ENCODE measurements around the gene IDH2. TPM values are rescaled to one million over a fixed set of nuclear protein-coding genes. Genes with fewer than 3 reads are reported as not detected.

The IDH2 gene
- total RNA-seq, result 22.9 and 71.1 TPM in 2 replicates

DNA sequence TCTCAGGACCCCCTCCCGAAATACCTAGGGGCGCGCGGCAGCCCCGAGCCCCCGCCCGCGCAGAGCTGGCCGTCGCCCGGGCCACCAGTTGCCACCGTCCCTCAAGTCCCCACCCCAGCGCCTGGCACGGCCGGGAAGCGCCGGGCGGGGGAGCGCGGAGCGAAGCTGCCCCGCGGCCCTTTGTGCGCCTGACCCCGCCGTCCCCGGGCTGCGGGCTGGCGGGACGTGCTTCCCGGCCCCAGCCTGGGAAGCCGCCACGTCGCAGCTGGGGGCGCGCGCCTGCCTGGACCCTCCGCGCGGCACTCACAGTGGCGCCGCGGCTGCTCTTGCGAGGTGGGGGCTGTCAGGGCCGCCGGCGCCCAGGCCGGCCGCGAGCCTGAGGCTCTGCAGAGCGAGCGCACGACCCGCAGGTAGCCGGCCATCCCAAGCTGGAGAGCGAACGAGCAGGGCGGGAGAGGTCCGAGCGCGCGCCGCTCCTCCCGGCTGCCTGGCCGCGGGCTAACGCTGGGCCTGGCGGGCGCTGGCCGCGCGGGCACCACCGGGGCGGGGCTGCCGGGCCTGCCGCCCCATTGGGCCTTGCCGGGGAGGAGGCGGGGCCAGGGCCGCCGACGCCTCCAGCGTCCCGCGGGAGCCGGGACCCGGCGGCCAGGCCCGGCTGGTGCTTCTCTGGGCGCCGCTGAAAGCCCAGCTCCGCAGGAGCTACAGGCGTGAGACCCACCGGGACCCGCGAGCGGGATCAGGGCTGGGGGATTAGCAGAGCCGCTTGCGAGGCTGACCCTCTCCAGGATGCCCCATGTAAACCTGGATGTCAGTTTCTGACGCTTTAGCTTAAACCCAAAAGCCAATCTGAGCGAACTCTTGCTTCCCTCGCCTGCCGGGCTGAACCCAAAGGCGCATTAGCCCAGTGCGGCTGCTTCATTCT is at the start of gene IDH2:
Gene IDH2 (minus strand): TSS at position 500 of the 922 bp plus-strand sequence. CDS start 78 bp downstream, at position 422.

Other genes starting within 250 kb of the IDH2 start
- 49.9 and 72.1 TPM in 2 replicates for gene AP3S2, start 208.5 kb downstream of the IDH2 start, total RNA-seq
- 5.1 and 18.2 TPM in 2 replicates for gene ARPIN, start 189.5 kb downstream of the IDH2 start, total RNA-seq
- gene ZNF710, start 101.1 kb downstream of the IDH2 start, total RNA-seq, result 12.6 and 17.2 TPM in 2 replicates
- gene SEMA4B, start 98.9 kb upstream of the IDH2 start, total RNA-seq, result 117 and 329 TPM in 2 replicates
- gene CIB1, start 131.5 kb upstream of the IDH2 start, total RNA-seq, result 27.0 and 30.8 TPM in 2 replicates
- 4.1 and 5.0 TPM in 2 replicates for gene GDPGP1, start 131.7 kb upstream of the IDH2 start, total RNA-seq
- under 0.01 and 0.07 TPM in 2 replicates for gene TTLL13, start 147.1 kb upstream of the IDH2 start, total RNA-seq
- gene NGRN, start 163.2 kb upstream of the IDH2 start, total RNA-seq, result 107 and 122 TPM in 2 replicates
- 3.4 and 8.5 TPM in 2 replicates for gene ZNF774, start 249.8 kb upstream of the IDH2 start, total RNA-seq

Data from nasal cavity respiratory epithelium epithelial cell of viscerocranial mucosa (primary cell).